ENCODE results near the gene MCRIP1. TPM values are rescaled to one million over a fixed set of nuclear protein-coding genes. Genes with fewer than 3 reads are reported as not detected.

The MCRIP1 gene
- total and polyA plus RNA-seq, 2 of the 13 experiments (the other 11 are each of a cell fraction or from before 2014, with no cell fraction given) = 79.7 to 84.9 TPM

GRCh38 chr17:81842725-81843504 is 9.8 kb upstream of the MCRIP1 start (continued):
- TF ChIP-seq ZNF263 (CRISPR knock-in tag; IDR thresholded peaks at IDR 0.05) (0 out of 2 replicates have a peak, but pooled peaks have one; percentile 7), U2AF1 (optimal IDR thresholded peaks at IDR 0.05; ENCODE audit: low read depth, low read length) (peak; percentile 19), PHF21A (CRISPR knock-in tag; IDR thresholded peaks at IDR 0.05) (no peak), ZNF136 (CRISPR knock-in tag; IDR thresholded peaks at IDR 0.05; ENCODE audit: low read depth) (no peak), ZNF121 (CRISPR knock-in tag; IDR thresholded peaks at IDR 0.05) (0 out of 2 replicates have a peak, but pooled peaks have one; percentile 2), NR0B2 (CRISPR knock-in tag; IDR thresholded peaks at IDR 0.05) (no peak), ZNF687 (CRISPR knock-in tag; IDR thresholded peaks at IDR 0.05) (peak; percentile 31; the same call in 1 of the 2 replicates), ZNF572 (CRISPR knock-in tag; IDR thresholded peaks at IDR 0.05) (peak; percentile 82; the same call in 1 of the 2 replicates), ZNF768 (CRISPR knock-in tag; IDR thresholded peaks at IDR 0.05) (0 out of 2 replicates have a peak, but pooled peaks have one; percentile 2), FOSL1 (CRISPR knock-in tag; IDR thresholded peaks at IDR 0.05; ENCODE audit: borderline replicate concordance) (0 out of 2 replicates have a peak, but pooled peaks have one; percentile 7), ZNF530 (CRISPR knock-in tag; IDR thresholded peaks at IDR 0.05; ENCODE audit: low read depth) (no peak), HOXA9 (CRISPR knock-in tag; IDR thresholded peaks at IDR 0.05; ENCODE audit: borderline replicate concordance) (no peak), KLF11 (CRISPR knock-in tag; IDR thresholded peaks at IDR 0.05) (no peak), IRX3 (CRISPR knock-in tag; IDR thresholded peaks at IDR 0.05; ENCODE audit: borderline replicate concordance, low read depth) (0 out of 2 replicates have a peak, but pooled peaks have one; percentile 36), FIP1L1 (IDR thresholded peaks at IDR 0.05; ENCODE audit: borderline replicate concordance, insufficient read depth, low read depth, low read length) (0 out of 2 replicates have a peak, but pooled peaks have one; percentile 66), PHF5A (CRISPR knock-in tag; IDR thresholded peaks at IDR 0.05; ENCODE audit: low read depth, unreplicated experiment) (peak; percentile 20), POLR2A (IDR thresholded peaks at IDR 0.05; ENCODE audit: insufficient read depth in 1 of 2, low read depth in 2 of 2, low read length in 2 of 2) (peak in 1 of 2 experiments; percentile 64; a peak in 3 of 4 replicates), RORA (CRISPR knock-in tag; IDR thresholded peaks at IDR 0.05) (no peak), ZNF468 (CRISPR knock-in tag; IDR thresholded peaks at IDR 0.05) (no peak), ZNF350 (CRISPR knock-in tag; IDR thresholded peaks at IDR 0.05; ENCODE audit: borderline replicate concordance, low read depth) (no peak), POLR2G (IDR thresholded peaks at IDR 0.05; ENCODE audit: low read depth, low read length) (peak; percentile 78), ZFP62 (CRISPR knock-in tag; IDR thresholded peaks at IDR 0.05) (no peak), LBX2 (CRISPR knock-in tag; IDR thresholded peaks at IDR 0.05; ENCODE audit: borderline replicate concordance) (no peak), CHD2 (IDR thresholded peaks at IDR 0.05; ENCODE audit: low read depth, low read length) (0 out of 2 replicates have a peak, but pooled peaks have one; percentile 17), ZKSCAN8 (CRISPR knock-in tag; IDR thresholded peaks at IDR 0.05; ENCODE audit: borderline replicate concordance) (0 out of 2 replicates have a peak, but pooled peaks have one; percentile 31), CEBPB (IDR thresholded peaks at IDR 0.05; ENCODE audit: borderline replicate concordance, low read depth, low read length) (peak; percentile 56)
